DOHH2 (cell line): ENCODE measurements around the gene ASPRV1.

Experiments used
- H3F3A ChIP-seq: fragments of 200-600 bp; sonication (generic), shearing (Covaris generic); 2 replicates; pipeline ENCODE4 v1.6.0; 2016; ENCODE audit warnings: antibody characterized with exemption, mild to moderate bottlenecking; ENCODE audit not compliant: control insufficient read depth, insufficient read depth
- H3K27ac ChIP-seq: fragments of 200-600 bp; sonication (generic); 2 replicates; pipeline ENCODE4 v1.5.1; 2014; ENCODE audit warnings: low read depth, mild to moderate bottlenecking, low read length, moderate library complexity
- H3K27me3 ChIP-seq: fragments of 200-600 bp; sonication (generic); 2 replicates; pipeline ENCODE4 v1.6.1; 2014; ENCODE audit warnings: mild to moderate bottlenecking, low read length, mixed read lengths; ENCODE audit not compliant: control insufficient read depth
- H3K36me3 ChIP-seq: fragments of 200-600 bp; sonication (generic); 2 replicates; pipeline ENCODE4 v1.6.1; 2014; ENCODE audit warnings: mild to moderate bottlenecking, low read length, moderate library complexity, mixed read lengths; ENCODE audit not compliant: control insufficient read depth
- H3K4me1 ChIP-seq: fragments of 200-600 bp; sonication (generic); 2 replicates; pipeline ENCODE4 v1.6.1; 2014; ENCODE audit warnings: mild to moderate bottlenecking, low read length, mixed read lengths; ENCODE audit not compliant: control insufficient read depth
- H3K4me2 ChIP-seq: fragments of 200-600 bp; sonication (generic); 2 replicates; pipeline ENCODE4 v1.6.0; 2014; ENCODE audit warnings: mild to moderate bottlenecking, low read length, moderate library complexity
- H3K4me3 ChIP-seq: fragments of 200-600 bp; sonication (generic); 2 replicates; pipeline ENCODE4 v1.5.1; 2014; ENCODE audit warnings: mild to moderate bottlenecking, low read length, mixed read lengths
- H3K79me2 ChIP-seq: fragments of 200-600 bp; sonication (generic); 2 replicates; pipeline ENCODE4 v1.6.1; 2014; ENCODE audit warnings: mild to moderate bottlenecking, low read length, mixed read lengths; ENCODE audit not compliant: control insufficient read depth
- H3K9me2 ChIP-seq: fragments of 200-600 bp; sonication (generic); replicated peaks from 2 replicates; pipeline ENCODE4 v1.6.1; 2014; ENCODE audit warnings: mild to moderate bottlenecking, low read length, mixed read lengths; ENCODE audit not compliant: control insufficient read depth
- H3K9me3 ChIP-seq: fragments of 200-600 bp; sonication (generic); 2 replicates; pipeline ENCODE4 v1.6.1; 2014; ENCODE audit warnings: antibody characterized with exemption, low read length, mixed read lengths; ENCODE audit not compliant: control insufficient read depth, insufficient read depth
- H4K20me1 ChIP-seq: fragments of 200-600 bp; sonication (generic); 2 replicates; pipeline ENCODE4 v1.6.0; 2014; ENCODE audit warnings: low read depth, mild to moderate bottlenecking, antibody characterized with exemption, low read length, moderate library complexity; ENCODE audit not compliant: control insufficient read depth, insufficient read depth
- EZH2phosphoT487 ChIP-seq: fragments of 200-600 bp; sonication (generic); IDR thresholded peaks from 2 replicates; pipeline ENCODE4 v1.6.1; 2017; ENCODE audit warnings: borderline replicate concordance, mild to moderate bottlenecking, antibody characterized with exemption, low read length, moderate library complexity, mixed read lengths
- TF ChIP-seq, protein P1 (sequence below): fragments of 200-600 bp; sonication (generic); IDR thresholded peaks from one replicate; pipeline ENCODE4 v1.5.1; 2014; ENCODE audit warnings: antibody characterized with exemption, mild to moderate bottlenecking, low read depth, low read length; ENCODE audit not compliant: poor library complexity, severe bottlenecking

Gene ASPRV1

DNA sequence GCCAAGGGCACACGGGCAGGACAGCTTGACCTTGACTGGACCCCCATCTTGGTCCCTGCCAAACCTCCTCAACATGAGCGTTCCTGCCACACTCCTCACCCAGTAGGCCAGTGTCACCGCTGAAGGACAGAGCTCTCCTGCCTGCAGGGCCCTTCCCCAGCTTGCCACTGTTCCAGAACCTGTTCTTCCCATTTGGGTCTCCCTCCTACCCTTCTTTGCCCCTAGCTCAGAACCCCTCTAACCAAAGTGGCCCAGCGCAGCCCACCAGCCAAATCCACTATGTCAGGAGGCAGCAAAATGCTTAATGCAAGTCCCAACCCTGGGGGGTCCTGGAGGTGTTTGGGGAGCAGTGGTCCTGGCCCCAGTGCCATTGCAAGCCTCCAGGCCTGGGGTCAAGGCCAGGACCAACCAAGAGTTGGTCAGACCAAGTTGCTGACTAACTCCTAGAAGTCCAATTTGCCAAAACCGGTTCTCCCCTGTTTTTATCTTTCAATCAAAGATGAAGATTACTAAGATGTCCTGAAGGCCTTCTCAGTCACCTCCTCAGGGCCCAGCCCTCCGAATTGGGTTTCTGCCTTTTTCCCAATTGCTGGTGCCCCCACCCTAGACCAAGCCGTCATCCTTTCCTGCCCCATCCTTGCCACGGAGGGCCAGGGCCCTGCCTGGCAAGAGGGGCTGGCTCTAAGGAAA is 4.5 kb upstream of the ASPRV1 start:
- no peak overlapping the region for H3K4me3 ChIP-seq
- no peaks in the 10 kb centered on the region for H3K36me3 ChIP-seq
- no peaks in the 10 kb centered on the region for H3K9me2 ChIP-seq
- no peak overlapping the region for H3K4me2 ChIP-seq
- H3K9me3 ChIP-seq = no peaks in the 10 kb centered on the region
- TF ChIP-seq EZH2phosphoT487 = no peak
- TF ChIP-seq, protein P1, sequence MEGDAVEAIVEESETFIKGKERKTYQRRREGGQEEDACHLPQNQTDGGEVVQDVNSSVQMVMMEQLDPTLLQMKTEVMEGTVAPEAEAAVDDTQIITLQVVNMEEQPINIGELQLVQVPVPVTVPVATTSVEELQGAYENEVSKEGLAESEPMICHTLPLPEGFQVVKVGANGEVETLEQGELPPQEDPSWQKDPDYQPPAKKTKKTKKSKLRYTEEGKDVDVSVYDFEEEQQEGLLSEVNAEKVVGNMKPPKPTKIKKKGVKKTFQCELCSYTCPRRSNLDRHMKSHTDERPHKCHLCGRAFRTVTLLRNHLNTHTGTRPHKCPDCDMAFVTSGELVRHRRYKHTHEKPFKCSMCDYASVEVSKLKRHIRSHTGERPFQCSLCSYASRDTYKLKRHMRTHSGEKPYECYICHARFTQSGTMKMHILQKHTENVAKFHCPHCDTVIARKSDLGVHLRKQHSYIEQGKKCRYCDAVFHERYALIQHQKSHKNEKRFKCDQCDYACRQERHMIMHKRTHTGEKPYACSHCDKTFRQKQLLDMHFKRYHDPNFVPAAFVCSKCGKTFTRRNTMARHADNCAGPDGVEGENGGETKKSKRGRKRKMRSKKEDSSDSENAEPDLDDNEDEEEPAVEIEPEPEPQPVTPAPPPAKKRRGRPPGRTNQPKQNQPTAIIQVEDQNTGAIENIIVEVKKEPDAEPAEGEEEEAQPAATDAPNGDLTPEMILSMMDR = no peak
- H3K79me2 ChIP-seq = no peaks in the 10 kb centered on the region
- H3K27ac ChIP-seq = no peak overlapping the region
- no peaks in the 10 kb centered on the region for H3K27me3 ChIP-seq
- no peaks in the 10 kb centered on the region for H3K4me1 ChIP-seq
- no peaks in the 10 kb centered on the region for H4K20me1 ChIP-seq
- H3F3A ChIP-seq = no peaks in the 10 kb centered on the region

DNA sequence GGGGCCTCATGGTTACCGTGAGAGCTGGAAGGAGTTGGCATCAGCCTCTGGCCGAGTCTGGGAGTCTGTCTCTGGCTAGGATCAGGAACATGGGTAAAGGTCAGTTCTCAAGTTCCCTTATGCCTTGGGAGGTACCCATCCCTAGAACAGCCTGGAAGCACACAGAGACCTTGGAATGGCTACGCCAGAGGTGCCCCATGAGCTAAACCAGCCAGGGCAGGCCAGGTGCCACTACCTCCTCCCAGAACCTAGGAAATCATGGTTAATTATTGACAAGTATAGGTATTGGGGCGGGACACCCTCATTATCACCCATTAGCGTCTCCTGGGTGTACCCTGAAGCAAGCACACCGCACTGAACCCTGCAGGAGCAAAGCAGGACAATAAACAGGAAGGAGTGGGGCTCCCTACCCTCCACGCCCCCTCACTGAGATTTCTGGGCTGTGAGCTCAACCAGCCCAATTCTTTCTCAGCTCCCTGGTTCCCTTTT is 3.0 kb upstream of the ASPRV1 start:
- no peak overlapping the region for H3K4me3 ChIP-seq
- H3F3A ChIP-seq = no peaks in the 10 kb centered on the region
- no peak overlapping the region for H3K4me2 ChIP-seq
- no peaks in the 10 kb centered on the region for H3K79me2 ChIP-seq
- H3K9me3 ChIP-seq = no peaks in the 10 kb centered on the region
- no peaks in the 10 kb centered on the region for H3K36me3 ChIP-seq
- H3K27ac ChIP-seq = no peak overlapping the region
- H4K20me1 ChIP-seq = no peaks in the 10 kb centered on the region
- no peaks in the 10 kb centered on the region for H3K9me2 ChIP-seq
- TF ChIP-seq, protein P1 = no peak
- TF ChIP-seq EZH2phosphoT487 = no peak
- no peaks in the 10 kb centered on the region for H3K4me1 ChIP-seq
- peaks cover 5% of the 10 kb centered on the region for H3K27me3 ChIP-seq

DNA sequence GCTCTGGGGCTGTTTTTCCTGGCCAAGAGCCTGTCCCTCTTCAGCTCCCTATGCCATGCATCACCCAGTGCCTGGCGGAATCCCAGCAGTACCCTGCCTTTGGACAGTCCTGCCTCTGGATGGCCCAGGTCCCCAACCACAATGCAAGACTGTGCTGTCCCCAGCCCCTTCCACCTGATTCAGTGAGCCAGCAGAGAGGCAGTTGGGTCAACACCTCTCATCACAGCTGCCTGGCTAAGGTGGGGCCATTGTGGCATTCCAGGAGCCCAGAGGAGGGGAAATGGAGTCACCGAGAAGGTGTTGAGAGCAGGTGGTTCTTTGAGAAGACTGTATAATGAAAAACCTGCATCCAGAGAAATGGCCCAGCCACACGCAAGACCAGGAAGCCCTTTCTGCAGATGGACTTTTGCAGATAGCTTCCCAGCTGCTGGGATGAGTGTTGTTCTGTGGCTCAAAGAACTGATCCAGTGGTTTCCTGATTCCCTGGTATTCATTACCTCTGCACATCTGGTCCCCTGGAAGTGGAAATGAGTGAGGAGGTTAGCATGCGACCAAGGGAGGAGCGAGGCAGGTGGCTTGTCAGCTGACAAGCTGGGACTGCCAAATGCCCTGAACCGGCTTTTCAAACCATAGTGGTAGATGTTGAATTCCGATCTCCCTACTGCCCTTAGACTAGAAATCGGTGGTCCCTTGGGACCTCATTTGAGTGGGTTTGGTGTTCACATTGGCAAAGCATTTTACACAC is 1.7 kb upstream of the ASPRV1 start:
- no peak overlapping the region for H3K27ac ChIP-seq
- H3K36me3 ChIP-seq = no peaks in the 10 kb centered on the region
- H3K79me2 ChIP-seq = no peaks in the 10 kb centered on the region
- peaks cover 16% of the 10 kb centered on the region for H3K27me3 ChIP-seq
- no peaks in the 10 kb centered on the region for H4K20me1 ChIP-seq
- H3K9me2 ChIP-seq = no peaks in the 10 kb centered on the region
- no peaks in the 10 kb centered on the region for H3K4me1 ChIP-seq
- H3K9me3 ChIP-seq = no peaks in the 10 kb centered on the region
- no peak overlapping the region for H3K4me3 ChIP-seq
- H3K4me2 ChIP-seq = no peak overlapping the region
- no peak for TF ChIP-seq EZH2phosphoT487
- TF ChIP-seq, protein P1 = no peak
- no peaks in the 10 kb centered on the region for H3F3A ChIP-seq
